Spleen (tissue), 7 donors: ENCODE results near the gene STXBP5.

Experiments
- POLR2A ChIP-seq, 3 donors: fragments of 450-650 bp; IDR thresholded peaks; one replicate each; pipeline ENCODE4 v1.5.1; 2017; ENCODE audit warnings: antibody characterized with exemption in 3 of 3, mild to moderate bottlenecking in 1 of 3
- TF ChIP-seq, protein P1 (sequence below), 11 experiments: fragments of 200-600 bp in 7 of 11; fragments of 450-650 bp in 4 of 11; sonication (generic) in 4 of 11; IDR thresholded peaks in 8 of 11; conservative IDR thresholded peaks in 3 of 11; 1 replicate in 7 of 11; 2 replicates in 4 of 11; pipeline versions ENCODE4 v1.4.0 to v1.8.0; 2016 to 2021; ENCODE audit warnings: antibody characterized with exemption in 11 of 11, inconsistent platforms in 4 of 11, mild to moderate bottlenecking in 1 of 11
- donor health status: DM: no; HTN: no; CAD: no; lungs with moderate emphysema.
- donor health status: DM: no; HTN: no; CAD: no.
- donor health status: DM: no; HTN: no; CAD: no.

DNA sequence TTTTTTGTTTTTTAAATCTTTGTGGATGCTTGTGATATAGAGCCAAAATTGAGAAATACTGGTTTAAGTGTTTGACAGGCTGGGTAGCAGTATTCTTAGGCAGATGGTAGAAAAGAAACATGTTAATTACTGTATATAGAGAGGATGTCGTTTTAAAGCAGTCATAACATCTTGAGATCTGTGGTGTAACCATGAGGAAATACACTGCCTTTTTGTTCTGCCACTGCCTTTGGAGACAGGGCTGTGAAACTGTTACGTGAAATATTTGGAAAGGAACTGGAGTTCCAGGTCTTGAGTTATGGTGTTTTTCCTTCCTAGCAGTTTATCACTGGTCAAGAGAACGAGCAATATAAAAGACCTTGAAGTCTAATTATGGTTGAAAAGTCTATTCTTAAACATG is 19.5 kb downstream of the STXBP5 start:
- TF ChIP-seq, protein P1, sequence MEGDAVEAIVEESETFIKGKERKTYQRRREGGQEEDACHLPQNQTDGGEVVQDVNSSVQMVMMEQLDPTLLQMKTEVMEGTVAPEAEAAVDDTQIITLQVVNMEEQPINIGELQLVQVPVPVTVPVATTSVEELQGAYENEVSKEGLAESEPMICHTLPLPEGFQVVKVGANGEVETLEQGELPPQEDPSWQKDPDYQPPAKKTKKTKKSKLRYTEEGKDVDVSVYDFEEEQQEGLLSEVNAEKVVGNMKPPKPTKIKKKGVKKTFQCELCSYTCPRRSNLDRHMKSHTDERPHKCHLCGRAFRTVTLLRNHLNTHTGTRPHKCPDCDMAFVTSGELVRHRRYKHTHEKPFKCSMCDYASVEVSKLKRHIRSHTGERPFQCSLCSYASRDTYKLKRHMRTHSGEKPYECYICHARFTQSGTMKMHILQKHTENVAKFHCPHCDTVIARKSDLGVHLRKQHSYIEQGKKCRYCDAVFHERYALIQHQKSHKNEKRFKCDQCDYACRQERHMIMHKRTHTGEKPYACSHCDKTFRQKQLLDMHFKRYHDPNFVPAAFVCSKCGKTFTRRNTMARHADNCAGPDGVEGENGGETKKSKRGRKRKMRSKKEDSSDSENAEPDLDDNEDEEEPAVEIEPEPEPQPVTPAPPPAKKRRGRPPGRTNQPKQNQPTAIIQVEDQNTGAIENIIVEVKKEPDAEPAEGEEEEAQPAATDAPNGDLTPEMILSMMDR (IDR thresholded peaks at IDR 0.05 in 8 of 11, conservative IDR thresholded peaks at IDR 0.05 in 3 of 11) = no peak
- no peak for TF ChIP-seq POLR2A (IDR thresholded peaks at IDR 0.05)
